Hepatocyte (in vitro differentiated cells): Measurements from ENCODE around the gene EPHA2. TPM values are rescaled to one million over a fixed set of nuclear protein-coding genes. Genes with fewer than 3 reads are reported as not detected.

Experiments
- DNase-seq: peaks from one replicate; pipeline ENCODE4 v3.0.0-alpha.2; 2016; ENCODE audit warnings: low spot score
- H2AFZ ChIP-seq: fragments of 200-600 bp; sonication (generic); 2 replicates; pipeline ENCODE4 v1.6.0; 2016; ENCODE audit warnings: antibody characterized with exemption, mild to moderate bottlenecking
- H3K27ac ChIP-seq: fragments of 200-600 bp; sonication (generic); 2 replicates; pipeline ENCODE4 v1.5.1; 2016; ENCODE audit warnings: mild to moderate bottlenecking
- H3K27me3 ChIP-seq: fragments of 200-600 bp; sonication (generic); 2 replicates; pipeline ENCODE4 v1.6.1; 2016
- H3K36me3 ChIP-seq: fragments of 200-600 bp; sonication (generic); replicated peaks from 2 replicates; pipeline ENCODE4 v1.5.1; 2016; ENCODE audit warnings: low read depth; ENCODE audit not compliant: insufficient read depth
- H3K4me1 ChIP-seq: fragments of 200-600 bp; sonication (generic); 2 replicates; pipeline ENCODE4 v1.5.1; 2016; ENCODE audit warnings: mild to moderate bottlenecking, moderate library complexity; ENCODE audit not compliant: insufficient read depth
- H3K4me2 ChIP-seq: fragments of 200-600 bp; sonication (generic); 2 replicates; pipeline ENCODE4 v1.6.0; 2016
- H3K4me3 ChIP-seq: fragments of 200-600 bp; sonication (generic); 2 replicates; pipeline ENCODE4 v1.5.1; 2016; ENCODE audit warnings: mild to moderate bottlenecking
- H3K79me2 ChIP-seq: fragments of 200-600 bp; sonication (generic); 2 replicates; pipeline ENCODE4 v1.6.0; 2017; ENCODE audit warnings: mild to moderate bottlenecking
- H3K9me2 ChIP-seq: fragments of 200-600 bp; sonication (generic); replicated peaks from 2 replicates; pipeline ENCODE4 v1.6.0; 2017; ENCODE audit warnings: mild to moderate bottlenecking; ENCODE audit not compliant: insufficient read depth
- H3K9me3 ChIP-seq: fragments of 200-600 bp; sonication (generic); 2 replicates; pipeline ENCODE4 v1.5.1; 2016; ENCODE audit warnings: low read depth, mild to moderate bottlenecking
- H4K20me1 ChIP-seq: fragments of 200-600 bp; sonication (generic); 2 replicates; pipeline ENCODE4 v1.6.0; 2016; ENCODE audit warnings: mild to moderate bottlenecking; ENCODE audit not compliant: insufficient read depth, poor library complexity, severe bottlenecking
- CTCF ChIP-seq: fragments of 200-600 bp; sonication (generic); IDR thresholded peaks from 2 replicates; pipeline ENCODE4 v1.5.1; 2016; ENCODE audit warnings: antibody characterized with exemption, mild to moderate bottlenecking; ENCODE audit not compliant: poor library complexity
- EZH2 ChIP-seq: fragments of 200-600 bp; sonication (generic); IDR thresholded peaks from 2 replicates; pipeline ENCODE4 v1.6.1; 2016; ENCODE audit warnings: antibody characterized with exemption, mild to moderate bottlenecking, borderline replicate concordance
- EZH2phosphoT487 ChIP-seq: fragments of 200-600 bp; sonication (generic); IDR thresholded peaks from one replicate; pipeline ENCODE4 v1.6.1; 2018; ENCODE audit warnings: antibody characterized with exemption, mild to moderate bottlenecking, low read depth, moderate library complexity; ENCODE audit not compliant: unreplicated experiment, severe bottlenecking
- WGBS: methylation state at CpG from one replicate; pipeline ENCODE4 v1.1.6; 2016; ENCODE audit warnings: low lambda C conversion rate; ENCODE audit errors: missing lambda C conversion rate; 5-methylcytosine and 5-hydroxymethylcytosine counted together
- polyA plus RNA-seq: library from polyadenylated mRNA; unstranded; fragments of >200 nt; fragmentation: Nextera tagmentation; extraction: Ambion mirVana; gene quantifications from 2 replicates; pipeline ENCODE4 v1.2.1, GENCODE V29; 2016
- total RNA-seq: library from RNA; depleted of rRNA; stranded (reverse); fragments of >200 nt; gene quantifications from 2 replicates; pipeline ENCODE4 v1.2.3, GENCODE V29; 2014

EPHA2 gene
- total and polyA plus RNA-seq, 2 experiments from 2014 or later = 20.4 to 27.3 TPM

- Histone ChIP-seq H3K4me3 (no peak overlapping the region), H3K36me3 (no peaks in the 10 kb centered on the region), H3K9me2 (no peaks in the 10 kb centered on the region), H3K79me2 (no peaks in the 10 kb centered on the region), H3K4me1 (no peaks in the 10 kb centered on the region), H3K27me3 (no peaks in the 10 kb centered on the region), H4K20me1 (no peaks in the 10 kb centered on the region), H3K9me3 (no peaks in the 10 kb centered on the region), H3K27ac (no peak overlapping the region), H2AFZ (no peak overlapping the region), H3K4me2 (no peak overlapping the region)
- no peak for TF ChIP-seq EZH2
- no peak for TF ChIP-seq CTCF
- no peak for TF ChIP-seq EZH2phosphoT487
- DNase-seq = no peak
- 100% methylated on average over 3 of the region's 3 CpGs for WGBS
Measured at GRCh38 chr1:16125483-16125882, 30.4 kb downstream of the EPHA2 start.

GRCh38 chr1:16125088-16125470 lies 30.8 kb downstream of the EPHA2 start:
- TF ChIP-seq EZH2 (no peak), CTCF (no peak), EZH2phosphoT487 (no peak)
- Histone ChIP-seq H3K27ac (no peak overlapping the region), H3K27me3 (no peaks in the 10 kb centered on the region), H4K20me1 (no peaks in the 10 kb centered on the region), H3K4me1 (no peaks in the 10 kb centered on the region), H3K4me2 (no peak overlapping the region), H3K9me2 (no peaks in the 10 kb centered on the region), H3K9me3 (no peaks in the 10 kb centered on the region), H3K36me3 (no peaks in the 10 kb centered on the region), H3K4me3 (no peak overlapping the region), H2AFZ (no peak overlapping the region), H3K79me2 (no peaks in the 10 kb centered on the region)
- no peak for DNase-seq
- 88% methylated on average over 11 of the region's 11 CpGs for WGBS

- Histone ChIP-seq H4K20me1 (no peaks in the 10 kb centered on the region), H3K36me3 (no peaks in the 10 kb centered on the region), H3K4me1 (no peaks in the 10 kb centered on the region), H3K79me2 (no peaks in the 10 kb centered on the region), H3K27ac (no peak overlapping the region), H3K4me2 (no peak overlapping the region), H3K27me3 (no peaks in the 10 kb centered on the region), H3K9me3 (no peaks in the 10 kb centered on the region), H3K4me3 (no peak overlapping the region), H2AFZ (no peak overlapping the region), H3K9me2 (no peaks in the 10 kb centered on the region)
- WGBS = 91% methylated on average over 18 of the region's 18 CpGs
- DNase-seq = no peak
- no peak for TF ChIP-seq EZH2phosphoT487
- TF ChIP-seq EZH2 = no peak
- TF ChIP-seq CTCF = no peak
Measured at GRCh38 chr1:16124377-16125087, 31.3 kb downstream of the EPHA2 start.
